Stimulated activated CD4-positive, alpha-beta T cell treated with anti-CD3 and anti-CD28 coated beads, Interleukin-2, amount 100 ng/mL, for 4 hours (primary cell): Measurements from ENCODE around the gene ARHGEF28.

ENCODE experiments used
- DNase-seq: peaks from one replicate; pipeline ENCODE4 v3.0.0-alpha.2; 2020; ENCODE audit warnings: low read depth

Gene ARHGEF28

DNA sequence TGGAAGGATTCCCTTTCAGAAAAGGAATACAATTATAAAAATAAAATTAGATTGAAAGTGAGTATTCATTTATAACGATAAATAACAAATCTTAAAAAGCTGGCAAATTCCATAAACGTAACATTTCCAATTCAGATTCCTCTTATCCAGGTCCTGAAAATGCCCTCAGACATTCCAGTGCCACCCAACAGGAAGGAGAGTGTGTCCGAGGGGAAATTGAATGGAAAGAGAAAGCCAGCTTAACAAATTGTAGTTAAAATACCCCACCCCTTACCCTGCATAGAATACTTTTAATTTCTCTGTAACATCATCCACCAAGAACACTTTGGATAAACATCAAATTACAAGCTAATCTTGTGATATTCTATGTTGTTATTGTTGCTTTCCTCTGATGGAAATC is 72.0 kb downstream of the ARHGEF28 start:
- no peak for DNase-seq

DNA sequence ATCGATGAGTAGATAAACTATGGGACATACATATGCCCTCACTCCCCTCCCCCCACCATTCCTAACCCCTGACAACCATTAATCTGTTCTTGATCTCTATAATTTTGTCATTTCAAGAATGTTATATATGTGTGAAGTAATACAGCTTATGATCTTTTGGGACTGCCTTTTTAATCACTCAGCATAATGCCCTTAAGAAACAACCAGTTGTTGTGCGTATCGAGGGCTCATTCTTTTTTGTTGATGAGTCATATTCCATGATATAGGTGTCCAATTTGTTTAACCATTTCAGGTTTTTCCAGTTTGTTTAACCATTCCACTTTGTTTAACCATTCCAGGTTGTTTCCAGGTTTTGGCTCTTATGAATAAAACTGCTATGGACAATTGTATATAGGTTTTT is 75.6 kb downstream of the ARHGEF28 start:
- no peak for DNase-seq

DNA sequence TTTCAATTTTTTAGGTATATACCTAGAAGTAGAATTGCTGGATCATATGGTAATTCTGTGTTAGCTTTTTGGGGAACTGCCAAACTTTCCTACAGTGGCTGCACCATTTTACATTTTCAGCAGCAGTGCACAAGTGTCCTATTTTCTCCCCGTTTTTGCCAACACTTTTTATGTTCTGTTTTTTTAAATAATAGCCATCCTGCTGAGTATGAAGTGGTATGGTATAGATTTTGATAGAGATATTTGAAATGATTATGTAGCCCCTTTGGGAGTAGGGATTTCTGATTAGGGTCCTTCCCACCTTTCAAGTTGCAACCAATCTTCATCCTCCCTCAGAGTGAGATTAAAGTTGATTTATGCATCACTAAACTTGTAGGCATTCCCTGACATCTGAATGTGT is 76.5 kb downstream of the ARHGEF28 start:
- DNase-seq: no peak

DNA sequence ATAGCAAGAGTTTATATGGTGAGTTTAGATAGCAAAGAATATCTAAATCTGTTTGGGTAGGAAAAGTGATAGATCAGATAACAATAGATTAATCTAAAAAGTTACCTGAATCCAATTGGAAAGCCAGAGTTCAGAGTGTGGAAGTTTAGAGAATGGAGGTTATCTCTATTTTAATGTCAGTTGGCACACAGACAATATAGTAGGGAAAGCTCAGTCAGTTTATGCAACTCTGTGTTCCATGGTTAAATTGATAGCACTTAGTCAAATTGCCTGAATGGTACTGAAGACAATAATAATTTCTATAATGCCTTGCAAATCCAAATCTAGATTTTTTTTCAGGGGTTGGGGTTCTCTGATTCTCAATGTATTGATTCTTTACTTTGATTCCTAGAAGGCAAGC is 77.0 kb downstream of the ARHGEF28 start:
- DNase-seq: no peak

DNA sequence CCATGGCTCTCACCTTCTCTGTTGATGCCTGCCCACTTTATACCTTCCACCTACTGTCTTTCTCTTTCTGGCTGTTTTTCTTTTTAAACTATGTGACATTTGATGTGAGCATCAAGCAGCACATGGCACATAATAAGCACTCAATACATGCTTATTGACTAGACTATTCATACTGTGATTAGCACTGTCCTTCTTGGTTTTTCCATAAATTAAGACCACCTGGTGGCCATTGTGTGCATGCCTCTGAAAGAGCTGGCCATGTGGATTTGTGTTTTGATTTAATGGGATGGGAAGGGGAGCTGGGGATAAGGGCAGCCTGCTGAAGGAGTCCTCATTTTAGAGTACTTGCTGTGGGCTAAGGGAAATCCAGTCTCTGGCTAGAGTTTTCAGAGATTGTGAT is 79.4 kb downstream of the ARHGEF28 start:
- no peak for DNase-seq

DNA sequence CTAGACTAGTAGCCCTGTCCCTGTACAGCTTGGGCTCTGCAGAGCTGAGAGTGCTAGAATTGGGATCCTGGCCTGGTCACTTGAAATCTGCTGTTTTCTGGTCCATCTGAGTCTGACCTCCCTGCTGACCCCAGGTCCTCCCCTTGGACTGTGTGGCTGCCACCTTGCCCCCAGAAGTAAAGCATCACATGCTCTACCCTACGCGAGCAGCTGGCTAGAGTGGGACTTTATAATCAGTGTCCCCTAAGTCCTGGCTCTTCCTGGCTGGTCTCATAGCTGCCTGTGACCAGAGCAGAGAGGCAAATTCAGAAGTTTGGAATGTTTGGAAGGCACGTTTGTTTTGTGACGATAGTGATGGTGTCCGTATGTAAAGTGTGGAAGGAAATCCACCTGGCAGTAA is 81.0 kb downstream of the ARHGEF28 start:
- DNase-seq: no peak

DNA sequence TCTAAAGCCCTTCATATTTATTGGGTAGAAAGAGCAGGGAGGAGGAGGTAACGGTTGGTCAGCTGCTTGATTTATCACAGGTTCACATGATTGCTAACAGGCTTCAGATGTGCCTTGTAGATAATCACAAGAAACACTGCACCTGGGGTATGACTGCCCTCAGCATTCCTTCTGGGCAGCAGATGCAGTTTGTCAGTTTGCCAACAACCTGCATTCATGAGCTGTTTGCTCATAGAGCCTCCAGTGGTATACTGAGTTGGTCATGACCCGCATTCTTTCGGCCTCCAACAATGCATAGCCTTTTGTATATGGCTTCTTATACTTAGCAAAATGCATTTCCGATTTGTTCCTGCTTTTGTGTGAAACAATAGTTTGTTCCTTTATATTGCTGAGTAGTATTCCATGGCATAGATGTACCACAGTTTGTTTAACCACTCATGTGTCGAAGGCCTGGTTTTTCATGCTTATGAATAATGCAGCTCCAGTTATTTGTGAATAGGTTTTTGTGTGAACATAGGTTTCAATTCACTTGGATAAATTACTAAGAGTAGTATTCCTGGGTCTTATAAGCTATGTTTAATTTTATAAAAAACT is 83.6 kb downstream of the ARHGEF28 start:
- no peak for DNase-seq

DNA sequence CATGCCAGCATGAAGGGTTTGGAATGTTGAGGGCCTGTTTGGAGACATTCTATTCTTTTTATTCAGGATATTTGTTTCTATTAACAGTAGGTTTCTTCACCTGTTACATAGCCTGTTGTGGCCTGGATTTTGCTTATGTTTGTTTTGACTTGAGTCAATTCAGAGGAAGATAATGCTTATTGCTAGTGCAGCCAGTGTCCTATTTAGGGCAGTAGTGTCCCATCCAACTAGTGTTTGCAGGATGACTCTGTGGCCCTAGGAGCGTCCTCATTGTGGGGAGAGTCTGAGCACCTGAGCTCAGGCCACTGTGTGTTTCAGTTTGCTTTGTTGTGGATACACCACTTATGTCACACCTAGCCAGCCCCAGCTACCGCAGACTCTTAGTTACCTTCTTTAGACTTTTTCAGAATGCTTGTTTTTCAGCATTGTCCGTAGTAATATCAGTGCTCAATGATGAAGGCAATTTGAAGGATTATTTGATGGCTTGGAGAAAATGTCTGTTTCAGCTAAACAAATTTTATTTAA is 90.3 kb downstream of the ARHGEF28 start:
- DNase-seq: no peak

DNA sequence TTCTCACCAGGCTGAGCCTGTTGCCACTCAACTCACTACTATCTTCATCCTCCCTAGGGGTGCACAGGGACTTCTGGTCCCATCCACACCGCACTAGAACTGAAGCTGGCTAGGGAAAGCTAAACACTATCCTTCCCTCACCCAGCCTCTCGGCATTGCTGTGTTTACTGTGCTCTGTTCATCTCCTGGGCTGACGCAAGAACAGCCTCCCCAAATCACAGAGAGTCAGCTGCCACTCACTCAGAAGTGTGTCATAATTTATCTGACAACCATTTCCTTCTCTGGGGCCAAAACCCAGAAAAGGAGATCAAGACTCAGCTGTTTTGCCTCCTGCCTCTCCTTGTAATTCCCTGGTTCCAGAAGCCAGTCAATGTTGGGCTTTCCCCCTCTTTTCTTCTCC is 92.8 kb downstream of the ARHGEF28 start:
- no peak for DNase-seq

DNA sequence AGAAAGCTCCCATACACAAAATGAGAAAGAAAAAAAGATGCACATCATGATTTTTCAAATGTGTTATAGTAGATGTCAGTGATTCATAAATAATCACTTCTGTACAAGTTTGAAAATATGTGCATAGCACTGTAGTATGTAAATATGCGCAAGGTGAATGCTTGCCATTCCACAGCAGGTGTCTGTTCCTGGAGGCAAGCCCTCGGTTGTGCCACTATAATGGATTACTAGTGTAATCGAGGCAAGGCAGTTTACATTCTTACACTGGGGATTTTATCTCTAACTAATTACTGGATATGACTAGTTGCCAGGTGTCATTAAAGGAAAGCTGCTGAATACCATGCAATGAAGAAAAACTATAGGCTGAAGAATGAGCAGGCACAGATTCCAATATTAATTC is 93.6 kb downstream of the ARHGEF28 start:
- DNase-seq: no peak

DNA sequence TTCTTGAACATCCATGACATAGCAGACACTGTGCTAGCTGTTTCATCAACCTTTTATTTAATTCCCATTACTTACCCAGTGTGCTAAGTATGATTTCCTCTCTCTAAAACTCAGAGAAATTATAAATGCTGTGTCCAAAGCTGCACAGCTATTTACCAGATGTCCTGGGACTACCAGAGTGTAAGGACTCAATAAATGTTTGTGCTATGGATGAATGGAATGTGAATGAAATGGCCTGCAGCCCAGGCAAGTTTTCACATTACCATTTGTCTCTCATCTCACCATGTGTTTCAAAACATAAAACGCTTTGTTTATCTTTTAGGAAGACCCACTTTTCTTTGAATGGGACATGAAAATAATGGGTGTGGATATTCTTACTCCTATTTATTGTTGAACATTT is 96.2 kb downstream of the ARHGEF28 start:
- DNase-seq: no peak

DNA sequence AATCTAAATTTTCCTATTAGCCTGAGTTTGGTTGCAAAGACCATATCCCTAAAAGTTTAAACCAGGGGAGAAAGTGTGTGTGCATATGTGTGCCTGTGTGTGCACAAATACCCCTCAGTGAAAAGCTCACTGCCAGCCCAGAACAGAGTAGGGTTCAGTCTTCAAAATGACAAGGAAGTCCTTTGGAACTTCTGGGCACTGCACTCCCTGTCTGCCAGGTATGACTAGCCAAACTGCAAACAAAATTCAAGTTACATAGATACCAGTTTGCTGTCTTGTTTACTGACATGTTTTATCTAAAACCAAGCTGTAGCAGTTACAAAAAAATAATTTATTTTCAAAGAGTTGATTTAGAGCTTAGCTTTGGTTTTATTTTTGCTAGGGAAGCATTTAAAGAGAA is 100.1 kb downstream of the ARHGEF28 start:
- no peak for DNase-seq

DNA sequence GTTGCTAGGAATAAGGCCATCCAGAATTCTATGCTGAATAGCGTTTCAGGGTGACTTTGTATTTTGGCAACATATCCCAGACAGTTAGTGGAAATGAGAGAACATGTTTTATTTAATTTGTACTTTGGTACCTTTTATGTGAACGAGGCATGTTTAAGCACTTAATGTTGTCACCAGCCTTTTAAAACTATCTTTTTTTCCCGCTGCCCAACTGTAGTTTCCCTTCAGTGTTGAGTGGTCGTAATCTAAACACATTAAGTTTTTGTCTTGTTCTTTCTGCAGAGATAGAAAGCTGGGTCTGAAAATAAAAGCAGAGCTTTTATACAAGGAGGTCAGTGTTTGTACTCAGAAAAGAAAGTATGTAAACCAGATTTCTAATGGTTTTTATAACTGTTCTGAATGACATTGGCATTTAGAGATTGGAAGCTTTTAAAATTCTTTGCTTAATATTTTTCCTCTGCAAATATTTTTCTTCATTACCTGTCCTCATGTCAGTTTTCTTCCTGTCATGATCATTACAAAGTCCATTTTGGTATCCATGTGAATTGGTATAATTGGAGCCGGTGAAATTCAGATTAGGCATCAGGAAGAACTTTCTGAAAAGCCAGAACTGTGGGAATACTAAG is 100.7 kb downstream of the ARHGEF28 start:
- DNase-seq: no peak

DNA sequence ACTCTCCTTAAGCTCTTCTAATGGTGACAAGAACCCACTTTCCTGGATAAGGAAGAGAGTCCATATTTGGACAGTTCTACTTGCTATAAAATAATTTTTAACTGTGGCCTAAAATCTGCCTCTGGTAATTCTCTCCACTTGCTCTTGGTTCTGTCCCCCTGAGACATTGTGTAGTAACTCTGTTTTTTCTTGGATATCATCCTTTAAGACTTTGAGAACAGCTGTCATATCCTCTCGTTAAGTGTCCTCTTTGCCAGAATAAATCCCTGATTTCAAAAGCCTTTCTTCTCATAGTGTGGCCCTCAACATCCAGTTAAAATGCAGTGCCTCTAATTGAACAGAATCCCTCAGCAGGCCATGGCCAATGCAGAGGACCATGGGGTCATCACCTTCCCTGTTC is 101.5 kb downstream of the ARHGEF28 start:
- no peak for DNase-seq

DNA sequence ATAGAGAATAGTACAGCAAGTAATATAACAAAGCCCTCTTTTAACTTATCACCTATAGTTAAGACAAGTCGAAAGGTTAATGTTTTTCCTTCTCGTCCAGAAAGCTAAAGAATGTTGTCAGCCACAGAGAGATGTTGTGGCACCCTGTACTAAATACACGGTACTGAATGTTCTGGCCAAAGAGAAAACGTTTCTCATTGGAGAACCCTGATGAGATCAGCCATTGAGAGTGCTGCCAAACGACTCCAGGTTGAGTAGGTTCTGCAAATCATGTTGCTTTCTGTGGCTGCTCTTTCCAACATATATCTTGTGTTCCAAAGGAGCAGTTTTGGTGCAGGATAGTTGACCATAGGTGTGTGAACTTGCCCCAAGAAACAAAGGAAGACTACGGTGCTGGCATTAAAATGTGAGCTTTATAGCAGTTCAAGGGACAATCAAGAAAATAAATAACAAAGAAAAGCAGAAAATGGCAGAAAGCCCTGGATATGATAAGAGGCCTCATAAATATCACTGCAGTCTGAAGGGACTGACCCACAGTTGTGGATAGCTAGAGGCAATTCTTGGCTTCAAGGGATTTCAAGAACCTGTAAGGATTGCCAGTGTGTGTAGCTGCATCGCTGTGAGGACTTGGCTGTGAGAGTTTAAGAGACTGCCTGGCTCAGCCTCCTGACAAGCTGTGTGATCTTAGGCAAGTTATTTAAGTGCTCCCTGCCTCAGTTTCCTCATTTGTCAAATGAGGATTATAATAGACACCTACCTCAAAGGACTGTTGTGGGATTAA is 102.7 kb downstream of the ARHGEF28 start:
- no peak for DNase-seq

DNA sequence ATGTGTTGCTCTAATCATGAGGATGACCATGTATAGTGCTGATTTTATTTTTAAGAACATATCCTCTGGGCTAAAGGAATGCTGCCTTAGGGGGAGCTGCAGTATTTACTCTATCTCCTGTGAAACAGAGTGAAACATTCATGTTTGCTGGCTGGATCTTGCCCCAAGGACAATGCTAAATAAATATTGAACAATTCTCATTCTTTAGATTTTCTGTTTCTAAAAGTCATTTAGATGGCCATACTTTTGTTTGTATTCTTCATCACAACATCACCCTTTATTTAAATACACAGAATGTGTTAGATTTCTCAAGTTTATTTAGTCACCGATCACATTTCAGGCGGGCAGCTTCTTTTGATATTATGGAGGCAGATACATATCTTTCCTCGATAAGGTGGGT is 103.3 kb downstream of the ARHGEF28 start:
- DNase-seq: no peak

DNA sequence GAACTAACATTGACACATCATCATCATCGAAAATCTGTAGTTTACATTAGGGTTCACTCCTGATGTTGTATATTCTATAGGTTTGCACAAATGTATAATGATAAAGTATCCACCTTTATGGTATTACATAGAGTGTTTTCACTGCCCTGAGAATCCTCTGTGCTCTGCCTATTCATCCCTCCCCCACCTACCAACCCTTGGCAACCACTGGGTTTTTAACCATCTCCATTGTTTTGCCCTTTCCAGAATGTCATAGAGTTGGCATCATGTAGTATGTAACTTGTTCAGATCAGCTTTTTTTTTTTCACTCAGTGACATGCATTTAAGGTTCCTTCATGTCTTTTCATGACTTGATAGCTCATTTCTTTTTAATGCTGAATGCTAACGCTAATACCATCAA is 106.0 kb downstream of the ARHGEF28 start:
- DNase-seq: no peak

DNA sequence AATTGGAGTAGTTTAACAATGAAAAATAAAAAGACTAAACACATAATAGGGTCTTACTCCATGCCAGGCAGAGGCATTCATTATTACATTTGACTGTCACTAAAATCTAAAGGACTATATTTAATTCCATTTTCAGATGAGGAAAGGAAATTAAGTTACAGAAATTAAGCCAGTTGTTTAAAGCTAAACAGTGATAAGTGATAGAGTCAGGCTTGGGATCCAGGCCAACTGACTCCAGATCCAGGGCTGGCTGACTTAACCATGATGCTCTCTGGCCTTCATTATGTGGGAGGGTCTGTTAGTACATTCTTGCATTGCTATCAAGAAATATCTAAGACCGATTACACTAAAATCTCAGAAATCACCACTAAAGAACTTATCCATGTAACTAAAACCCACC is 107.2 kb downstream of the ARHGEF28 start:
- DNase-seq: no peak

DNA sequence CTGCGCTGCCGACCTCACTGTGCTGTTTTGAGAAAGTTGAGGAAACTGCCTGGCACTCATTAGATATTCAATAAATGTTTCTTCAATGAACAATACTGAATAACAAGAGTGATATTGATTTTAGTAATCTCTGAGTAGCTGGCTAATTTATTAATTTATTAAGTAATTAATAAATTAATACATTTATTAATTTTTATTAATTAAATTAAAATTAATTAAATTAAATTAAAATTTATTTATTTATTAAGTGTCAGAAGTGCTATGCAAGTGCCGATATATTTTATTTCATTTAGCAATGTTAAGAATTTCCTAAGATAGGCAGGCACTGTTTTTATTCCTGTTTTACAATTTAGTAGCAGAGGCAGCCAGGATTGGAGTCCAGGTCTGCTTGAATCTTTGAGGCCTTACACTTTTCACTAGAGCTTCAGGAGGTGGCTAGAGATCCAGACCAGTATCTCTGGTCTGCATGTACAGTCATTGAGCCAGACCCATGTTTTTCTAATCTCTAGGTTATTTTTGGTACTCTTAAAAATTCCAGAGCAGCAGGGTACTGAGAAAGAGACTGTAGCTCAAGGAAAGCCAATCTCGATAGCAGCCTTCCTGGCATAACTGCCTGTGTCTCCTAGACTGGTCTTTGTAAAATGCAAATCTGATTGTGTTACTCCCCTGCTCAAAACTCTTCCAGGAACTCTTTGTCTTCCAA is 109.2 kb downstream of the ARHGEF28 start:
- DNase-seq: no peak

DNA sequence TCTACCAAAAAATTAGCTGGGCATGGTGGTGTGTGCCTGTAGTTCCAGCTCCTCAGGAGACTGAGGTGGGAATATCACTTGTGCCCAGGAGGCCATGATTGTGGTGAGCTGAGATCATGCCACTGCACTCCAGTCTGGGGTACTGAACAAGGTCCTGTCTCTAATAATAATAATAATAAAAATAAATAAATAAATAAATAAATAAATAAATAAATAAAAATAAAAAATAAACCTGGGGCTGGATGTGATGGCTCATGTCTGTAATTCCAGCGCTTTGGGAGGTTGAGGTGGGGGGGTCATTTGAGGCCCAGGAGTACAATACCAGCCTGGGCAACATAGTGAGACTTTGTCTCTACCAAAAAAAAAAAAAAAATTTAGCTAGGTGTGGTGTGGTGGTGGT is 113.7 kb downstream of the ARHGEF28 start:
- DNase-seq: no peak

DNA sequence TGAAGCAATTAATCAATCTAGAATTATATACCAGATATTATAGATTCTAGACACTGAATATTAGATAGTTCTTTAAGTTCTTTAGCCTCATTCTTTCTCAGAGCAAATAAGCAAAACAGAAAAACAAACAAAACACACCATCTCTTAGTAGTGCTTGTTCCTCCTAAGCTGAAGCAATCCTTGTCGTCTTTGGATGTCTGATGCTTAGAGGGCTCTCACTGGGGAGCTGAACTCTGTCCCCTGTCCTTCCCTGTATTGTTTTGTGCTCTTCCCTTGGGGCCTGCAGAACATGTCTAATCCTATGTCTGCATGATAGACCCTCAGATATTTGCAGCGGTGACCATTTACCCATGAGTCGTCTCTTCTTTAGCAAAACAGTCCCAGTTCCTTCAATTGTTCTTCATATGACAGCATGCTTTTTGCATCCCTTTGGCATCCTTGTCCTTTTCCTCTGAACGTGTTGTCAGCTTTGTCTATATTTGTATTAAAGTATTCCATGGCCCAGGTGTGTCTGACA is 114.3 kb downstream of the ARHGEF28 start:
- no peak for DNase-seq

DNA sequence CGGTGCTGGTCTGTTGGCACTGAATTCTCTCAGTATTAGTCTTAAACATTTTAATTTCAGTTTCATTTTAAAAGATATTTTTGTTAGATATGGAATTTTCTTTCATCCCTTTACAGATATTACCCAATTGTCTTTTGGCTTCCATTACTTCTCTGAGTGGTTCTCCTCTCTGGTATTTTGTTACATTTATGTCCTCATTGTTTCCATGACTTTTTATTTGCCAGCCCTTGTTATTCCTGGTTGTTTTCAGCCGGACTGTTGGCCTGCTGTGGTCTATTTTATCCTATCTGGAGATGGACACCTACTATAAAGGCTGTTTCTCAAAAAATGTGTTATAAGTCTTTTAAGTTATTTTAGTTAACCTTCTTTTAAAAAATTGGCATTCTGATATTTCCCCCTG is 117.2 kb downstream of the ARHGEF28 start:
- no peak for DNase-seq

DNA sequence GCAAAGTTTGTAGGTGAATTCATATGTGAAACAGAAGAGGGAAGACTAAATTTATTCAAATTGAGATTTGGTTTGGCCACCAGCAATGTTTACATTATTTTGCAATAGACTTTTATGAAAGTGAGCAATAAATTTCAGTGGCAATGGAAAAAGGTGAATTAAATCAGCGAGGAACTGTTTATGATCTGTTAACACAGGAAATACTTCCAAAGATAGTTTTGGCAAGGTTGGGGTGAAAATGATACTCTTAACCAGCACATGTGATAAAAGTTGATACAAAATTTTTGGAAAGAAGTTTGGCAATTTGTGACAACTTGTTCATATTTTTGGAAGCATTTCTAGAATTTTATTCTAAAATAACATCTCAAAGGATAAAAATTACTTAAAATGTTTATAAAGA is 119.8 kb downstream of the ARHGEF28 start:
- no peak for DNase-seq
